K562 (cell line): ENCODE data around the gene ARV1. TPM values are rescaled to one million over a fixed set of nuclear protein-coding genes. Genes with fewer than 3 reads are reported as not detected.

Experiments used
- AFF1 ChIP-seq, 2 experiments: fragments of 450-650 bp; IDR thresholded peaks; 2 replicates each; pipeline ENCODE4 v1.6.1; 2018; ENCODE audit warnings: mild to moderate bottlenecking in 2 of 2, low read depth in 1 of 2; ENCODE audit not compliant: partially characterized antibody in 2 of 2
- CUX1 ChIP-seq: fragments of 200-800 bp; sonication (Bioruptor generic); IDR thresholded peaks from 2 replicates; pipeline ENCODE4 v1.6.1; 2016; ENCODE audit warnings: missing genetic modification characterization, missing compliant biosample characterization
- GATAD2B ChIP-seq: fragments of 450-650 bp; IDR thresholded peaks from 2 replicates; pipeline ENCODE4 v1.6.1; 2017; ENCODE audit warnings: mild to moderate bottlenecking, borderline replicate concordance
- MLX ChIP-seq, 2 experiments: fragments of 450-650 bp in 1 of 2; sonication (generic) in 1 of 2; formaldehyde crosslinking; conservative IDR thresholded peaks; 2 replicates each; pipeline versions ENCODE4 v1.4.0 to v1.8.1; 2020 to 2022; ENCODE audit warnings: mild to moderate bottlenecking in 1 of 2, missing genetic modification reagents in 1 of 2
- polyA plus RNA-seq, 8 experiments: library from polyadenylated mRNA; depleted of rRNA in 4 of 8; stranded (reverse) in 5 of 8; unstranded in 3 of 8; fragments of >200 nt; fragmentation: Nextera tagmentation in 2 of 8; fragmentation: Illumina TruSeq in 1 of 8; extraction: Ambion mirVana in 2 of 8; extraction: Trizol in 1 of 8; gene quantifications; 2 replicates each; pipeline versions ENCODE4 v1.2.1 to v1.2.3, GENCODE V29; 2011 to 2014; ENCODE audit warnings: inconsistent platforms in 1 of 8, missing spikeins in 1 of 8
- total RNA-seq, 7 experiments: library from RNA; depleted of rRNA in 6 of 7; stranded (reverse); fragments of >200 nt in 6 of 7; fragmentation: Illumina TruSeq in 2 of 7; extraction: Trizol in 2 of 7; gene quantifications; 2 replicates each; pipeline versions ENCODE4 v1.2.1 to v1.2.3, GENCODE V29; 2011 to 2021; ENCODE audit warnings: low replicate concordance in 1 of 7

The ARV1 gene
- total and polyA plus RNA-seq, 9 of the 15 experiments (the other 6 are each of a cell fraction or from before 2014, with no cell fraction given), result 54.8 to 139 (median 74.0) TPM

GRCh38 chr1:230958370-230958769 is 20.5 kb upstream of the ARV1 start (continued):
- TF ChIP-seq CUX1 (CRISPR knock-in tag) (no peak), AFF1 (IDR thresholded peaks at IDR 0.05; ENCODE audit: low read depth in 1 of 2, partially characterized antibody in 2 of 2) (no peak), GATAD2B (no peak), MLX (CRISPR knock-in tag; conservative IDR thresholded peaks at IDR 0.05) (no peak)
